Measurements from ENCODE around the gene KRTAP10-7. TPM values are rescaled to one million over a fixed set of nuclear protein-coding genes. Genes with fewer than 3 reads are reported as not detected.

Gene KRTAP10-7
- total RNA-seq, 1 experiment from 2014 or later: not detected

GRCh38 chr21:44567481-44568171, 32.8 kb upstream of the KRTAP10-7 start:
- Histone ChIP-seq H3K27ac (ENCODE audit: insufficient read length, low read depth, low read length) (no peak overlapping the region), H3K27me3 (ENCODE audit: insufficient read depth, low read length) (no peaks in the 10 kb centered on the region), H3K23ac (ENCODE audit: insufficient read length, low read depth, low read length) (no peak overlapping the region), H3K4ac (ENCODE audit: low read depth, low read length) (no peak overlapping the region), H3K14ac (ENCODE audit: insufficient read depth, low read length) (no peak overlapping the region), H3T11ph (ENCODE audit: low read length) (no peak overlapping the region), H2BK5ac (ENCODE audit: insufficient read length, low read length) (no peak overlapping the region), H3K79me2 (ENCODE audit: insufficient read depth, low read length) (no peaks in the 10 kb centered on the region), H3K9ac (ENCODE audit: extremely low read depth, insufficient read length, low read length) (no peak overlapping the region), H2BK120ac (ENCODE audit: low read depth, low read length, poor library complexity, severe bottlenecking) (no peak overlapping the region), H2BK15ac (ENCODE audit: low read depth, low read length) (no peak overlapping the region), H3K4me1 (ENCODE audit: insufficient read depth, low read length) (no peaks in the 10 kb centered on the region), H3K79me1 (ENCODE audit: insufficient read depth, low read depth, low read length, poor library complexity, severe bottlenecking) (no peaks in the 10 kb centered on the region), H2BK20ac (ENCODE audit: low read depth, low read length, poor library complexity, severe bottlenecking) (no peak overlapping the region), H3K9me3 (ENCODE audit: control insufficient read depth, low read depth, low read length) (no peaks in the 10 kb centered on the region), H2BK12ac (ENCODE audit: insufficient read length, low read depth, low read length) (no peak overlapping the region), H2AFZ (ENCODE audit: low read length) (no peak overlapping the region), H3K18ac (ENCODE audit: insufficient read length, low read depth, low read length) (no peak overlapping the region), H4K8ac (replicated peaks; ENCODE audit: insufficient read length, low read depth, low read length) (no peak overlapping the region), H4K5ac (ENCODE audit: insufficient read length, low read depth, low read length) (no peak overlapping the region), H3K56ac (ENCODE audit: insufficient read length, low read depth, low read length) (no peak overlapping the region), H4K91ac (ENCODE audit: insufficient read length, low read depth, low read length) (no peak overlapping the region), H3K23me2 (ENCODE audit: insufficient read length, low read depth, low read length, poor library complexity, severe bottlenecking) (no peaks in the 10 kb centered on the region), H4K20me1 (ENCODE audit: control insufficient read depth, insufficient read depth, insufficient read length) (no peaks in the 10 kb centered on the region), H2AK5ac (ENCODE audit: insufficient read length, low read length) (no peak overlapping the region), H3K4me2 (ENCODE audit: insufficient read depth, insufficient read length, low read length) (no peak overlapping the region)
- no peaks in the 10 kb centered on the region for H3K4me1 Mint-ChIP-seq
- H3K9me3 Mint-ChIP-seq: peaks cover 19 to 20% of the 10 kb centered on the region in 2 experiments
- no peak for DNase-seq
- WGBS (ENCODE audit: extremely low coverage, insufficient read length, low lambda C conversion rate): no CpG with 5 or more reads among the region's 18 CpGs
- H3K4me3 Mint-ChIP-seq: no peak overlapping the region
- no peak overlapping the region; a peak in 1 of 7 replicates for H3K27ac Mint-ChIP-seq
- no peak for TF ChIP-seq CTCF (conservative IDR thresholded peaks at IDR 0.05)
- peaks cover 3 to 22% (median 3%) of the 10 kb centered on the region in 3 experiments; a peak in 5 of 7 replicates for H3K36me3 Mint-ChIP-seq (ENCODE audit: insufficient read depth in 1 of 3, low read depth in 3 of 3)
- peaks cover 16% of the 10 kb centered on the region for H3K27me3 Mint-ChIP-seq (ENCODE audit: low read depth)

Data from H9 (cell line).